Activated CD8-positive, alpha-beta memory T cell treated with anti-CD3 and anti-CD28 coated beads, Interleukin-2, amount 50 U/mL, for 4 hours (primary cell): ENCODE measurements around the gene IER5L.

Source experiments
- DNase-seq: peaks from one replicate; pipeline ENCODE4 v3.0.0-alpha.2; 2020

Gene IER5L

GRCh38 chr9:129177791-129178567, at the start of gene IER5L:
Gene IER5L, minus strand, starts transcription at chr9:129178261. Its CDS starts 209 bp downstream, at chr9:129178052.
- DNase-seq: peak; percentile 94

- no peak for DNase-seq
These were observed 49.8 kb upstream of the IER5L start for GRCh38 chr9:129227843-129228189.

GRCh38 chr9:129225815-129226214, 47.8 kb upstream of the IER5L start:
- DNase-seq: peak; percentile 50

DNA sequence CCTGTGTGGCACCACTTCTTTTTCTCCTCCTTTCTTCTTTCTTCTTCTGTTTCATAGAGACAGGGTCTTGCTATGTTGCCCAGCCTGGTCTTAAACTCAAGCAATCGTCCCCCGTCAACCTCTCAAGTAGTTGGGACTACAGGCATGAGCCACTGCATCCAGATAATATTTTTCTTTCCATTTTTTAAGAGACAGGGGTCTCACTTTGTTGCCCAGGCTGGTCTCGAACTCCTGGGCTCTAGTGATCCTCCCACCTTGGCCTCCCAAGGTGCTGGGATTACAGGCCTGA, 47.4 kb upstream of the IER5L start:
- no peak for DNase-seq

DNA sequence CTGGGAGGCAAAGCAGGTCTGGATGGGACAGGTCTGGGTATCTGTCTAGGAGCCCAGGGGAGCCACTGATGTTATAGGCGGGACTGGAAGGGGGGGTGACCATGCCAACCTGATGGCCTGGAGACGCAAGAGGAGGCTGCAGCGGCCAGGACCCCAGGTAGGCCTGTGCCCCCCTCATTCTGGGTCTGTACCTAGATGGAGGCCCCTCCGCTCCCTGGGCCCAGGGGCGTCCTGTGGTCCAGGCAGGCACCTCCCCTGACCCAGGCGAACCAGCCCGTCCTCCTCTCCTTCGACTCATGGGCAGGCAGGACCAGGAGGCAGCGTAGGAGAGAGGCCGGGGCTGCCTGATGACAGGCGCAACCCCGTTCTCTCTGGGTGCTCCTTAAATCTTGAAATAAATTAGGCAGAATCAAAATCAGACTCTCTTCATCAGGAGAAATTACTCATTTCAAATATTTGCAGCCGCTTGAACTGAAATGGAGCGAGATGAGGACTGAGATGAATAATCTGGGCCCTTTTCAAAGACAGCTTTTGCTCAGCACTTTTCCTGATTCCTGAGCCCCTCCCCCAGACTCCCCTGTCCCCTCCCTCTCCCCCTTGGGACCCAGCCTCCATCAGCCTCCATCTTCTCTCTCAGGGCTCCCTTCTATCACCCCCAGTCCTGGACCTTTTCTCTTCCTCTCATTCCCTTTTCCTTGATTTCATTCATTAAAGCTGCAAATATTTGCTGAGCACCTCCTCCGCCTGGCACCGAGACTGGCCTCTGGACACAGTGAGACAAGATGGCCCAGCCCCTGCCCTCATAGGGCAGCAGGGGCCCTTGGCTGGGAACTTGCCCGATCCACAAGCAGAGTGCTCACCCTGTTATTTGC, 46.8 kb upstream of the IER5L start:
- no peak for DNase-seq

GRCh38 chr9:129223551-129224208, 45.6 kb upstream of the IER5L start:
- no peak for DNase-seq

GRCh38 chr9:129222819-129223218, 44.8 kb upstream of the IER5L start:
- no peak for DNase-seq

DNA sequence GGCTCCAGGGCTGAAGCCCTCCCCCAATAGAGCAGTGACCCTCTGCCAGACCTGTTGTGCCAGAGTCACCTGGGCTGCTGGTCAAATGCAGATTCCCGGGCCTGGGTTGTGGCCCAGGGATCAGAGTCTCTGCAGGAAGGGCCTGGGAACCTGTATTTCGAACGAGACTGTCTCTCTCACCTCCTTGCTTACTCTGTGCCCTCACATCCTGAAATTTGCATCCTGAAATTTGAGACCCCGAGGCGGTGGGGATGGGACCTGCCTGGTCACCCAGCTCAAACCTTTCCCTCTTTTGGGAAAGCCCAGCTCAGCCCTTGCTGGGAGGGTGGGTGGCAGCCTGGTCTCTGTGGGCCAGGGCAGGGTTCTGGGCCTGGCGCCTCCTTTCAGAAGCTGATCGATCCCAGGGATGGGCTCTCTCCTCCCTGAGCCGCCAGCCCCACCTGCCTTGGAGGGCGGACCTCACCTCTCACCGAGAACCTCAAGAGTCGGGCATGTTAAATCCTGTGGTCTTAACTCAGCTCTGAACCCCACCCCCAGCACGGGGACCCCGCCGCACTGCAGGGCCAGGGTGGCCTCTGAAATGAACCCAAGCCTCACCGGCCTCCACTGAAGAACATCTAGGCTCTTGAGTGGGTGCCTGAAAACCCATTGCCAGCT, 44.0 kb upstream of the IER5L start:
- DNase-seq: no peak

DNA sequence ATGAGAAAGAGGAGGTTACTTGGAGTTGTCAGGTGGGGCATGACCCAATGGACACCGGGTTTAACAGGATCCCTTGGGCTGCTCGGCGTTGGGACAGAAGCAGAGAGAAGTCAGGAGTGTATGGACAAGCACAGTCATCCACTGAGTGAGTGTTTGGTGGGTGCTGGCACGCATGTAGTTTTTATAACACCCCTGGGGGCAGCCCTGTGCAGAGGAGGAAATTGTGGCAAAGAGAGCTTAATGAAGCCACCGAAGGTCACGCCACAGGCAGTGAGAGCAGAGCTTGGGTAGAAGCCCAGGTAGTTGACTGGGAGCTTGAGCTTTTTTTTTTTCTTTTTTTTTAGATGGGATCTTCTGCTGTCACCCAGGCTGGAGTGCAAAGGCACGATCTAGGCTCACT, 43.2 kb upstream of the IER5L start:
- peak; percentile 44 for DNase-seq

DNA sequence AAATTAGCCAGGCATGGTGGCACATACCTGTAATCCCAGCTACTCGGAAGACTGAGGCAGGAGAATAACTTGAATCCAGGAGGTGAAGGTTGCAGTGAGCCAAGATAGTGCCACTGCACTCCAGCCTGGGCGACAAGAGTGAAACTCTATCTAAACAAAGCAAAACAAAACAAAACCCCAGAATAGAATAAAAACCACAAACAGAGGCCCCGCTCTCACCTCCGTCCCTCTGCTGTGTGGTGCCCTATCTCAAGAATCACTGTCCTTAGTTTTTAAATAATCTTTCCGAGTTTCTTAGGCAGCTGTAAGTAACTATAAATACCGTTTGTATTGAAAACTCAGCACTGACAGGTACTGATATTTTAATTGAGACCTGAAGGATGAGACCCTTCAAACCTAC, 42.7 kb upstream of the IER5L start:
- no peak for DNase-seq

GRCh38 chr9:129218918-129219317, 40.9 kb upstream of the IER5L start:
- DNase-seq: no peak

GRCh38 chr9:129218272-129218625, 40.2 kb upstream of the IER5L start:
- DNase-seq: no peak

DNA sequence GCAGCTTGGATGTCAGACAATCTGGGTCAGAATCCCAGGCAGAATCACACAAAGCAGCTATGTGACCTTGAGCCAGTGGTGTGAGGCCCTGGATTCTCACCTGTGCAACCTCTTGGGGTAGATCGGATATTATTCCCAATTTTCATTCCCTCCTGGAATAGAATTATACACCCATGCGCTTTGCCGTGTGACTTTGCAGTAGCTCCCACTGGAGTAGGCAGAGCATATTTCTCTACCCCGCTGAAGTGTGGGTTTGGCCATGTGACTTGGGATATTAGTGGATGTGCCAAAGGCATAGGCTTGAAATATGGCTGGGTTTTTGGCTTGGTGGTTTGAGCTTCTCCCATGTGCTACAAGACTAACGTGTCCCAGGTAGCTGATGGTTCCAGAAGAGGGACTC, 35.5 kb upstream of the IER5L start:
- DNase-seq: no peak

GRCh38 chr9:129211686-129212085, 33.6 kb upstream of the IER5L start:
- no peak for DNase-seq

GRCh38 chr9:129210125-129210524, 32.1 kb upstream of the IER5L start:
- DNase-seq: no peak

DNA sequence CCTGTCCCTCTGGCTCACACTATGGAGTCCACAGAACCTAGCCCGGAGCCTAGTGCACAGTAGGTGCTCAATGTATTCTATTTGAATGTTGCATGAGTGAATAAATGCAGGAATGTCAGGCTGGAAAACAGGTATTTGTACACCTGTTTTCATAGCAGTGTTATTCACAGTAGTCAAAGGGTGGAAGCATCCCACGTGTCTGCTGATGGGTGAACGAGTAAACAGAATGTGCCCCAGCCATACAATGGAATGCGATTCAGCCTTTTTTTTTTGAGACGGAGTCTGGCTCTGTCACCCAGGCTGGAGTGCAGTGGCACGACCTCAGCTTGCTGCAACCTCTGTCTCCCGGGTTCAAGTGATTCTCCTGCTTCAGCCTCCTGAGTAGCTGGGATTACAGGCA, 31.5 kb upstream of the IER5L start:
- no peak for DNase-seq

DNA sequence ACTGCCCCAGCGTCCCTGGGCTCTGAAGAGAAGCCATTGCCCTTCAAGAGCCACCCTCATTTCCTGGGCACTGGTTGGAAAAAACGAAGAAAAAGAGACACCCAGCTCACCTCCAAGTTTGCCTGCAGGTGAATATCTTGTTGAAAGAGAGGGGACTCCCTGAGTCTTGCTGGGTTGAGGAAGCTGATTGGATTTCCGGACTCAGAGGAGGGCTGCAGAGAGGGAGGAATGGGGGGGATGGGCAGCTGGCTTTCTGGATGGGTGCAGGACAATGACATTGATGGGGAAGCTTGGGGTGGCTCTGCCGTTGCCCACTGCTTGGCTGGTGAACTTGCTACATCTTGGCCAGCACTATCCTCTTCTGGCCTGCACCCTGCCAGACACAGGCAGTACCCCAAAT, 31.0 kb upstream of the IER5L start:
- no peak for DNase-seq

GRCh38 chr9:129208207-129209032, 30.4 kb upstream of the IER5L start:
- DNase-seq: peak; percentile 71

DNA sequence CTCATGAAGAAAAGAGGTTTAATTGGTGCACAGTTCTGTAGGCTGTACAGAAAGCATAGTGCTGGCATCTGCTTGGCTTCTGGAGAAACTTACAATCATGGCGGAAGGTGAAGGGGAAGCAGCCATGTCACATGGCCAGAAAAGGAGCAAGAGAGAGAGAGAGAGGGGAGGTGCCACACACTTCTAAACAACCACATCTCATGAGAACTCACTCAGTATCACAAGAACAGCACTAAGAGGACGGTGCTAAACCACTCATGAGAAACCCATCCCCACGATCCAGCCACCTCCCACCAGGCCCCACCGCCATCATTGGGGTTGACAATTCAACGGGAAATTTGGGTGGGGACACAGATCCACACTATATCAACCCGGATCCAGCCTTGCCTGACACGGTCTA, 28.8 kb upstream of the IER5L start:
- DNase-seq: no peak

DNA sequence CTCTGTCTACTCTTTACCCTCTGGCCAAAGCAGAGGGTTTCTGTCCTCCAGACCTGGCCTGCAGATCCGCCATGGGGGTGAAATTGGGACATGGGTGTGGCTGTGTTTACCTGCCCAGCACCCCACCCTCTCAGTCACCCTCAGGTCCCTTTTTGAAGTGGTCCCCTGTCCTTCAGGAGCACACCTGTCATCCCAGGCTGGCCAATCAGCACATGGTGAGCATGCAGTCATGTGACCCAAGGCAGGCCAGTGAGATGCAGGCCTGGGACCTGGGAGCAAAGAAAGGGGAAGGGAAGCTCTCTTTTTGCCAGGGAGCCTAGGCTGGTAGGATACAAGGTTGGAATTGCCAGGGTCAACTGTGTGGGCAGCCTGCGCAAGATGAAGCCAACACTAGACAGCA, 28.3 kb upstream of the IER5L start:
- no peak for DNase-seq

- no peak for DNase-seq
These were observed 26.8 kb upstream of the IER5L start for GRCh38 chr9:129204840-129205239.

GRCh38 chr9:129203556-129203909, 25.5 kb upstream of the IER5L start:
- no peak for DNase-seq
